HFFc6 (cell line): ENCODE measurements around the gene NDC1. TPM values are rescaled to one million over a fixed set of nuclear protein-coding genes. Genes with fewer than 3 reads are reported as not detected.

Experiments
- DNase-seq: peaks from one replicate; pipeline ENCODE4 v3.0.0-alpha.2; 2018
- H3K27ac Mint-ChIP-seq: 2 replicates; pipeline ENCODE4 v1.8.0; 2020; ENCODE audit warnings: mild to moderate bottlenecking, mixed read lengths
- H3K27me3 Mint-ChIP-seq: 2 replicates; pipeline ENCODE4 v1.8.0; 2021; ENCODE audit warnings: mild to moderate bottlenecking, moderate library complexity, mixed read lengths; ENCODE audit not compliant: insufficient read depth
- H3K36me3 Mint-ChIP-seq: 2 replicates; pipeline ENCODE4 v1.8.0; 2021; ENCODE audit warnings: low read depth, mixed read lengths
- H3K4me1 Mint-ChIP-seq: 2 replicates; pipeline ENCODE4 v1.8.0; 2020; ENCODE audit warnings: low read depth, mixed read lengths
- H3K4me3 Mint-ChIP-seq: 2 replicates; pipeline ENCODE4 v1.8.0; 2020; ENCODE audit warnings: mild to moderate bottlenecking, moderate library complexity, mixed read lengths
- H3K9me3 Mint-ChIP-seq: 2 replicates; pipeline ENCODE4 v1.8.0; 2020; ENCODE audit warnings: mild to moderate bottlenecking, mixed read lengths
- CTCF ChIP-seq: fragments of 200-600 bp; sonication (generic); IDR thresholded peaks from 2 replicates; pipeline ENCODE4 v1.5.0; 2021; ENCODE audit warnings: antibody characterized with exemption, mild to moderate bottlenecking
- total RNA-seq, 6 experiments: library from RNA; stranded (reverse); fragmentation: NEBNext Ultra II Directional; extraction: Animal tissue kit (Norgen Biotek cat#: 25700); gene quantifications; 2 replicates in 1 of 6; 3 replicates in 5 of 6; pipeline ENCODE4 v1.2.3, GENCODE V29; 2021

NDC1 gene
- total RNA-seq, 6 experiments from 2014 or later, result 15.3 to 27.2 (median 22.7) TPM

- no peak overlapping the region for H3K27ac Mint-ChIP-seq
- no peaks in the 10 kb centered on the region for H3K9me3 Mint-ChIP-seq
- no peak for DNase-seq
- no peak for TF ChIP-seq CTCF
- no peaks in the 10 kb centered on the region for H3K4me1 Mint-ChIP-seq
- H3K4me3 Mint-ChIP-seq, result no peak overlapping the region
- H3K27me3 Mint-ChIP-seq, result peaks cover 22% of the 10 kb centered on the region
- H3K36me3 Mint-ChIP-seq, result no peaks in the 10 kb centered on the region
Observed at GRCh38 chr1:53752281-53752680, 85.8 kb downstream of the NDC1 start.

- DNase-seq, result no peak
- Mint-ChIP-seq H3K27ac (no peak overlapping the region), H3K4me3 (no peak overlapping the region), H3K9me3 (peaks cover 7% of the 10 kb centered on the region), H3K4me1 (no peaks in the 10 kb centered on the region), H3K27me3 (peaks cover 25% of the 10 kb centered on the region), H3K36me3 (peaks cover 6% of the 10 kb centered on the region)
- TF ChIP-seq CTCF, result no peak
Observed at GRCh38 chr1:53747841-53748240, 90.3 kb downstream of the NDC1 start.

- H3K9me3 Mint-ChIP-seq, result peaks cover 10% of the 10 kb centered on the region
- peaks cover 35% of the 10 kb centered on the region for H3K4me1 Mint-ChIP-seq
- peak overlapping the region; percentile 80 for H3K27ac Mint-ChIP-seq
- TF ChIP-seq CTCF, result no peak
- peak; percentile 64 for DNase-seq
- H3K27me3 Mint-ChIP-seq, result peaks cover 3% of the 10 kb centered on the region
- H3K4me3 Mint-ChIP-seq, result peak overlapping the region; percentile 77
- H3K36me3 Mint-ChIP-seq, result peaks cover 10% of the 10 kb centered on the region
Observed at GRCh38 chr1:53740621-53741105, 97.4 kb downstream of the NDC1 start.

- peak within 1 kb of the TSS; percentile 80 for H3K4me3 Mint-ChIP-seq
- peak; percentile 54 for DNase-seq
- H3K27ac Mint-ChIP-seq, result no peak within 1 kb of the TSS
- TF ChIP-seq CTCF, result 0 out of 2 replicates have a peak, but pooled peaks have one; percentile 16
- H3K36me3 Mint-ChIP-seq, result peaks cover 10% of the 10 kb centered on the region
- peaks cover 3% of the 10 kb centered on the region for H3K27me3 Mint-ChIP-seq
- H3K9me3 Mint-ChIP-seq, result peaks cover 10% of the 10 kb centered on the region
- H3K4me1 Mint-ChIP-seq, result peaks cover 49% of the 10 kb centered on the region
Observed at GRCh38 chr1:53739109-53739681, 98.9 kb downstream of the NDC1 start, which contains the start of gene GLIS1. Gene GLIS1, minus strand, starts transcription at chr1:53739164. Its CDS starts 1,100 bp downstream, at chr1:53738064.

GRCh38 chr1:53738205-53739108 lies 99.6 kb downstream of the NDC1 start:
- no peak for DNase-seq
- no peak overlapping the region for H3K27ac Mint-ChIP-seq
- peaks cover 5% of the 10 kb centered on the region for H3K27me3 Mint-ChIP-seq
- peaks cover 9% of the 10 kb centered on the region for H3K9me3 Mint-ChIP-seq
- peaks cover 9% of the 10 kb centered on the region for H3K36me3 Mint-ChIP-seq
- peak overlapping the region; percentile 71 for H3K4me3 Mint-ChIP-seq
- peaks cover 57% of the 10 kb centered on the region for H3K4me1 Mint-ChIP-seq
- no peak for TF ChIP-seq CTCF
